ENCODE measurements around the gene RTKN2. TPM values are rescaled to one million over a fixed set of nuclear protein-coding genes. Genes with fewer than 3 reads are reported as not detected.

Gene RTKN2
- total and polyA plus RNA-seq, 9 donors, result 0.05 to 0.52 (median 0.20) TPM

DNA sequence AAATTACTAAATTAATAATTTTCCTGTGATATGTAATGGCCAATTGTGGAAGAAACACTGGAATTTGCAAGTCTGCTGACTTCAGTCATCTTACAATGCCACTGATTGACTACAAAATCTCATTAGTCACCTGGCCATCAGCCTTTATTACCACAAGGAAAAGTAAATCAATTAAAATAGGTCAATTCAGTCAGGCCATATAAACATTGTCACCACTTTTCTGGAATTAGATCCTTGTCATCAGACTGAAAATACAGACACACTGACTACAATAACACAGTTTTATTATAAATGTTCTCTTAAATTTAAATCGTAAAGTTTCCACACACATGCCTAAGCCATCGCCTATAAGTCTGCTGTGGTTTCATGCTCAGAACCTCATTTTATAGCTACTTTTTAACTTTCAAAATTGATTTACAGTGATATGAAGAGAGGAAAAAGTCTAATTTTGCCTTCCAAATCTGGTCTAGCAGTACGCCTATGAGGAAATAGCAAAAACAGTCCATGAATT lies 54.2 kb downstream of the RTKN2 start:
- H3K4me3 ChIP-seq, result no peak overlapping the region
- DNase-seq, result no peak
- H3K27me3 ChIP-seq, result no peaks in the 10 kb centered on the region
- H3K9me3 ChIP-seq, result no peaks in the 10 kb centered on the region
- H3K4me1 ChIP-seq (ENCODE audit: insufficient read depth), result no peaks in the 10 kb centered on the region
- 94 to 96% (median 94%) methylated on average over 3 of the region's 3 CpGs for WGBS, 3 donors
- TF ChIP-seq POLR2A (IDR thresholded peaks at IDR 0.05) (no peak), EP300 (IDR thresholded peaks at IDR 0.05) (no peak)
- TF ChIP-seq, protein P1, sequence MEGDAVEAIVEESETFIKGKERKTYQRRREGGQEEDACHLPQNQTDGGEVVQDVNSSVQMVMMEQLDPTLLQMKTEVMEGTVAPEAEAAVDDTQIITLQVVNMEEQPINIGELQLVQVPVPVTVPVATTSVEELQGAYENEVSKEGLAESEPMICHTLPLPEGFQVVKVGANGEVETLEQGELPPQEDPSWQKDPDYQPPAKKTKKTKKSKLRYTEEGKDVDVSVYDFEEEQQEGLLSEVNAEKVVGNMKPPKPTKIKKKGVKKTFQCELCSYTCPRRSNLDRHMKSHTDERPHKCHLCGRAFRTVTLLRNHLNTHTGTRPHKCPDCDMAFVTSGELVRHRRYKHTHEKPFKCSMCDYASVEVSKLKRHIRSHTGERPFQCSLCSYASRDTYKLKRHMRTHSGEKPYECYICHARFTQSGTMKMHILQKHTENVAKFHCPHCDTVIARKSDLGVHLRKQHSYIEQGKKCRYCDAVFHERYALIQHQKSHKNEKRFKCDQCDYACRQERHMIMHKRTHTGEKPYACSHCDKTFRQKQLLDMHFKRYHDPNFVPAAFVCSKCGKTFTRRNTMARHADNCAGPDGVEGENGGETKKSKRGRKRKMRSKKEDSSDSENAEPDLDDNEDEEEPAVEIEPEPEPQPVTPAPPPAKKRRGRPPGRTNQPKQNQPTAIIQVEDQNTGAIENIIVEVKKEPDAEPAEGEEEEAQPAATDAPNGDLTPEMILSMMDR (IDR thresholded peaks at IDR 0.05), result no peak
- H3K36me3 ChIP-seq, result no peaks in the 10 kb centered on the region
- intact Hi-C loops (cut with DNase I), result no loop called here
- H3K27ac ChIP-seq, result no peak overlapping the region

DNA sequence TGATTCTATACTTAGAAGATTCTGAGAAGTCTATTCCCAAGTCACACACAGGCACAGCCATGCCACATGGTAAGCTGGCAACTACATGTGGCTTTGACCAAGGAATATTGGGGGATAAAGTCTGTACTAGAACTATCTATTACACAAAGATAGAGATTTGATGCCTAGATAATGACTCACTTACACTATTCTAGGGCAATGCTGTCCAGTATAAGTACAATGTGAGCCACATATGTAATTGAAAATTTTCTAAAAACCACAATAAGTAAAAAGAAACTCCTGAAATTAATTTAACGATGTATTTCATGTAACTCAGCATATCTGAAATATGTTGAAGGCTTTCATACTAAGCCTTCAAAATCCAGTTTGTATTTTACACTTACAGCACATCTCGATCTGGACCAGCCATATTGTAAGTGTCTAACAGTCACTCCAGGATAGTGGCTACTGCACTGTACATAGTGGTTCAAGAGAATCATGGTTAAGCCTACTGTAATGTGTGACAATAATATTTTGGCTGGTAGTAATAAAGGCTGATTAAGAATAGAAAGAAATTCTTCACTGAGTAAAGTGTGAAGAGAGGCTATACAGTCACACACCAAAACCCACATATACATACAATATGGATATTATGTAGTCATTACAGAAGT lies 62.8 kb downstream of the RTKN2 start:
- no peak overlapping the region for H3K27ac ChIP-seq
- no peak for DNase-seq
- H3K4me1 ChIP-seq (ENCODE audit: insufficient read depth), result no peaks in the 10 kb centered on the region
- H3K4me3 ChIP-seq, result no peak overlapping the region
- 95 to 97% (median 96%) methylated on average over 2 of the region's 2 CpGs for WGBS, 3 donors
- TF ChIP-seq POLR2A (IDR thresholded peaks at IDR 0.05) (no peak), EP300 (IDR thresholded peaks at IDR 0.05) (no peak)
- TF ChIP-seq, protein P1 (IDR thresholded peaks at IDR 0.05), result no peak
- H3K27me3 ChIP-seq, result no peaks in the 10 kb centered on the region
- intact Hi-C loops (cut with DNase I), result no loop called here
- no peaks in the 10 kb centered on the region for H3K36me3 ChIP-seq
- H3K9me3 ChIP-seq, result no peaks in the 10 kb centered on the region

DNA sequence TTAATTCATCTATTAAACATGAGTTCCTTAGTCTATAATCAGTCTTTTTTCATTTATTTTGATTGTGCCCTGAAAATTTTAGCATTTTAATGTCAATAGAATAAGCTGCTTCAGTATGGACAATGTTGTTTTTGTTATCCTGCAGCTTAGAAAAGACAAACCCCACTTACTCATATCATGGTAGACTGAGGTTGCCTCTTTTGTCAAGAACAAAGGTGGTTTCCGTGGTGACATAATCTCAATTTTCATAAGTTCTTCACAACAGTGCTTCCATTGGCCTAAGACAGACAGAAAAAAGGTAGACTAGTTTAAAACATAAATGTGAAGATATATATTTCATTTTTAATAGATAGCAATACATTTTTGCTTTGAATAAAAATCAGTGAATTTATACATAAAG lies 69.1 kb downstream of the RTKN2 start:
- intact Hi-C loops (cut with DNase I), result no loop called here
- TF ChIP-seq POLR2A (IDR thresholded peaks at IDR 0.05), result no peak
- TF ChIP-seq, protein P1 (IDR thresholded peaks at IDR 0.05), result no peak
- no peaks in the 10 kb centered on the region for H3K36me3 ChIP-seq
- no peak overlapping the region for H3K4me3 ChIP-seq
- no peaks in the 10 kb centered on the region for H3K9me3 ChIP-seq
- no peak for DNase-seq
- no peaks in the 10 kb centered on the region for H3K27me3 ChIP-seq
- 93 to 99% (median 98%) methylated on average over 1 of the region's 1 CpG for WGBS, 3 donors
- no peak overlapping the region for H3K27ac ChIP-seq
- H3K4me1 ChIP-seq (ENCODE audit: insufficient read depth), result no peaks in the 10 kb centered on the region

DNA sequence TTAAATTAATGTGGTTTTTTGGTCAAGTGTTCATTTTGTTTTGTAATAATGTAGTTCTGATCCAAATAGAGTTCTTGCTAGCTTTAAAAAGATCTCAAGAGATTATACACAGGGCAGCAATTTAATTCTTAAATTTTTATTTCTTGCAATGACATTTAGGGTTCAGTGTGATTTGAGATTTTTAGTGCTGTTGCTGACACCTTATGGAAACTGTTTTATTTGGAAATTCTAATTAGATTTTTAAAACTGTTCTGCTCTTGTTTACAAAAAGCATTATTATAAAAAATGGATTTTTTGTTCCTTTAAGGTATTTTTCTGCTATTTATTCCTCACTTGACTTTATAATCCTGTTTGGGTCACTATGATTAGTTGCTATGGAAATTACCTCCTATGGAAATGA lies 72.1 kb downstream of the RTKN2 start:
- no peaks in the 10 kb centered on the region for H3K36me3 ChIP-seq
- TF ChIP-seq POLR2A (IDR thresholded peaks at IDR 0.05), result no peak
- TF ChIP-seq, protein P1 (IDR thresholded peaks at IDR 0.05), result no peak
- no peak for DNase-seq
- intact Hi-C loops (cut with DNase I), result no loop called here
- no peaks in the 10 kb centered on the region for H3K4me1 ChIP-seq (ENCODE audit: insufficient read depth)
- H3K9me3 ChIP-seq, result no peaks in the 10 kb centered on the region
- H3K27me3 ChIP-seq, result no peaks in the 10 kb centered on the region
- H3K4me3 ChIP-seq, result no peak overlapping the region
- H3K27ac ChIP-seq, result no peak overlapping the region
